ENCODE data around the gene ROR2.

Gene ROR2

GRCh38 chr9:91948597-91949391 lies 1.2 kb downstream of the ROR2 start:
- no peak for DNase-seq (ENCODE audit: low read depth)

DNA sequence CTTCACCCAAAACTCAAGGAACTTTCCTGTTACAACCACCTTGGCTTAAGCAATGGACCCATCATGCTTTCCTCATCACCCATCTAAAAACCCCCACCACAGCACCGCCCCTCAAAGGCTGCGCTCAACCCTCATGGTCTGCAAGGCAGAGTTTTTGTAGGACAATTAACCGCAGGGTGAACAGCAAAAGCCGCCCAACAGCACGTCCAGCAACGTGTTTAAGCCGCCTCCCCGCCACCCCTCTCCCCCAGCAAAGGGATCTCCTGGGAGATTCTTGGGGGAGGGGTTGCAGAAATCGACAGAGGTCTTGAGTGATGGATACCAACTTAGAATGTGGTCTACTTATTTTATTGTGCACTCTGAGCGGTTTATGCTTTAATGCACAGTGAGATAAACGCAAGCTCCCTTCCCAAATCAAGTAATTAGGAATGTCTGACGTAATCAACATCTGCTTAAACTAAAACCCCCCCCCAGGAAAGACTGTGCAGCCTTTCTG lies 1.9 kb downstream of the ROR2 start:
- DNase-seq (ENCODE audit: low read depth), result no peak

- DNase-seq (ENCODE audit: low read depth), result no peak
These were observed 3.2 kb downstream of the ROR2 start for GRCh38 chr9:91946653-91947488.

DNA sequence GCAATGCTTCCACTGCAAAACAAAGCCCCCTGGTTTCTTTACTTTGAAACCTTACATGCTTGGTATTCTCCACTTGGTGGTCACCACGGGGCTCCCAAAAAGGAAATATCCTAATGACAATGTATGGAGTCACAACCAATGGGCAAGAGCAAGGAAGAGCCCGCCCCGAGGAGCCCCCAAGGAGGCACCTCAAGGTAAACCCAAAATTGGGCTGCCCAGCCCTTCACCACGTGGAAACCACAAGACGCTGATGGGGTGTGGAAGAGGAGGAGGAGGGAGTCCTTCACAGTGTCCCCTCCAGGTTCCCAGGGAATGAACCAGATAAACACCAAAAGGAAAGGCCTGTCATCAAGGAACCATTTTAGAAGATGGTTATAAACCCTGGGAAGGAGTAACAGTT lies 3.8 kb downstream of the ROR2 start:
- no peak for DNase-seq (ENCODE audit: low read depth)

GRCh38 chr9:91945277-91946085 lies 4.5 kb downstream of the ROR2 start:
- DNase-seq (ENCODE audit: low read depth), result no peak

GRCh38 chr9:91944711-91945110 lies 5.3 kb downstream of the ROR2 start:
- no peak for DNase-seq (ENCODE audit: low read depth)

DNA sequence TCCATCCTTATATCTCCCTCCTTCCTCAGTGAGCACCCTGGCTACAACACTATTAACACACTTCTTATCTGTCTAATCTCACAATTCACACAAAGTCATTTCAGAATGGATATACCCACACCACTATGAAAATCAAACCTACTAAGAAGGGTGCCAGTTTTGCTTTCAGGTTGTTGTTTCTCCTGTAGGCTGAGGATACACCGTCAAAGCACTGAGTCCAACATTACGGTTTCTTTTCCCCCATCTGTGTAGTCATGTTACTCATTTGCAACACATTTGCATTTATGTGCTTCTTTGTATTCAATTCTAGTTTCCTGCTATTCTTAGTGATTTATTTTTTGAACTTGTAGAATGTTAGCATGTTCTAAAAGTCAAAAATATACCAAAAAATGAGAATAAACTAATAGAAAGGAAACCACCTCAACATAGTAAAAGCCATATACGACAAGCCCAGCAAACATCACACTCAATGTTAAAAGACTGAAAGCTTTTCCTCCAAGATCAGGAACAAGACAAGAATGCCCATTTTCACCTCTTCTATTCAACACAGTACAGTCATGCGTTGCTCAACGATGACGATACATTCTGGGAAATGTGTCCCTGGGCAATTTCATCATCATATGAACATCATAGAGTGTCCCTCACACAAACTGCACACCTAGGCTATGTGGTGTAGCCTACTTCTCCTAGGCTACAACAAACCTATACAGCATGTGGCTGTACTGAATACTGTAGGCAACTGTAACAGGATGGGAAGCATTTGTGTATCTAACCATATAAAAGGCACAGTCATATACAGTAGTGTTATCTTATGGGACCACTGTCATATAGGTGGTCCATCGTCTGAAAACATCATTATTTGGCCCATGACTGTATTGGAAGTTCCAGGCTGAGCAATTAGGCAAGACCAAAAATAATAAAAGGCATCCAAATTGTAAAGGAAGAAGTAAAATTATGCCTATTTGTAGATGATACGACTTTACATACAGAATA lies 6.3 kb downstream of the ROR2 start:
- DNase-seq (ENCODE audit: low read depth), result no peak

GRCh38 chr9:91942201-91942600 lies 7.8 kb downstream of the ROR2 start:
- no peak for DNase-seq (ENCODE audit: low read depth)

GRCh38 chr9:91939978-91940377 lies 10.1 kb downstream of the ROR2 start:
- DNase-seq (ENCODE audit: low read depth), result no peak

DNA sequence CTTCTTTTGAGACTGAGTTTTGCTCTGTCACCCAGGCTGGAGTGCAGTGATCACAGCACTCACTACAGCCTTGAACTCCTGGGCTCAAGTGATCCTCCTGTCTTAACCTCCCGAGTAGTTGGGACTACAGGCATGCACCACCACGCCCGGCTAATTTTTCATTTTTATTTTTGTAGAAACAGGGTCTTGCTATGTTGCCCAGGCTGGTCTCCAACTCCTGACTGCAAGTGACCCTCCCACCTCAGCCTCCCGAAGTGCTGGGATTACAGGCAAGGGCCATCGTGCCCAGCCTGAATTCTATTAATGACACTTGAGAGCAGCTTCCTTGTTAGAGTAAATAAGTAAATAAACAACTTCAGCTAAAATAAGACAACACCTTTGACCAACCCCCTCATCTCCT lies 12.3 kb downstream of the ROR2 start:
- no peak for DNase-seq (ENCODE audit: low read depth)

- no peak for DNase-seq (ENCODE audit: low read depth)
These were observed 13.0 kb downstream of the ROR2 start for GRCh38 chr9:91937056-91937455.

- DNase-seq (ENCODE audit: low read depth), result no peak
These were observed 14.1 kb downstream of the ROR2 start for GRCh38 chr9:91935805-91936514.

DNA sequence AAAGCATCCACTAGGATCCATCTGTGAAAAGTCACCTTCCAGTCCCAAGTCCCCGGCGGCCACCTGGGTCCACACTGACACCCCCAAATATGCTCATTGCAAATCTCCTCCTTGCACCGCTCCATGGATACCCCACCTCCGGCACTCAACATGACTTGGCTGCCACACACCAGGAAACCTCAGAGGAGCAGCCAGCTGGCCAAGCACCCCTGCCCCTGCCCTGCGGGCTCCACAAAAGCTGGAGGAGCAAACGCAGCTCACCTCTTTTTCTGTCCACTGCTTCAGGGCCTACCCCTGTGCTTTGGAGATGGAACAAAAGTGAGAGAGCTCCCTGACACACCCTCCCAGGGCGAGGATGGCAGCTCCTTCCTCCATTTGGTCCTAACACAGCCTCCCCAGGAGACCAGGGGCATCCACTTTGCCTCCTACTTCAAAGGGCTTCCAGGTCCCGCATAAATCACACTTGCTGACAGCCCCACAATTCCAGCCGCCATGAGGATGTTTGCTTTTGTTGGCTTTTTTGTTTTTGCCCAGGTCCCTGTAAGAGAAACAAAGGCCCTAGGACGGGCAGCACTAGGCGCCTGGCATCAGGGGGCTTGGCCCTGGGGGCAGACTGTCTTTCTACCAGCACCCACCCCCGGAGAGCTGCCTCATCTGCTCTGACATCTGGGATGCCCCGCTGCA lies 14.8 kb downstream of the ROR2 start:
- no peak for DNase-seq (ENCODE audit: low read depth)

- no peak for DNase-seq (ENCODE audit: low read depth)
These were observed 15.4 kb downstream of the ROR2 start for GRCh38 chr9:91934654-91935053.

GRCh38 chr9:91933556-91934352 lies 16.3 kb downstream of the ROR2 start:
- no peak for DNase-seq (ENCODE audit: low read depth)

GRCh38 chr9:91930475-91930874 lies 19.6 kb downstream of the ROR2 start:
- DNase-seq (ENCODE audit: low read depth), result no peak

- DNase-seq (ENCODE audit: low read depth), result no peak
These were observed 20.7 kb downstream of the ROR2 start for GRCh38 chr9:91929331-91929730.

DNA sequence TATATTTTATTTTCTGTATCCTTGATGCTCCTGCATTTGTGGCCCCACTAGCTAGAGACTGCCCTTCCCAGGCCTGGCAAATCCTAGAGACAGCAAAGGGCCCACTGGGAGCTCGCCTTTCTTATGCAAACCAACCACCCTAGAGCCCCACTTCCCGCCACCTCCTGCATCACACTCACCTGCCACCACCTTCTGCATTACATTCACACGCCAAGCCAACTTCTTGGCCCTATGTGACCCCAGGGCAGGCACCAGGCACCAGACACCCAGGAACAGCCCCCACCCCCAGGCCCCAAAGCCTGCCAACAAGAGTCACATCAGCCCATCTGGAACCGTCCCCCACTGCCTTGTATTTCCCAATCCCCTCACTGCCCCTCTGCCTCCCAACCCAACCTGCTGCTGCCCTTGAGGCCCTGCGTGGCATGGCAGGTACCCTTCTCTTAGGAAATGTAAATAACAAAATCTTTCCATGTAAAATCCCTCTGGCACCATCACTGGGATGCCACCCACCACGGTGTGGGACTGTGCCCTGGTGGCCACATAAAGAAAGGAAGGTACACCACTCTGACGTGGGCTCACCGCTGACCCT lies 22.0 kb downstream of the ROR2 start:
- no peak for DNase-seq (ENCODE audit: low read depth)

DNA sequence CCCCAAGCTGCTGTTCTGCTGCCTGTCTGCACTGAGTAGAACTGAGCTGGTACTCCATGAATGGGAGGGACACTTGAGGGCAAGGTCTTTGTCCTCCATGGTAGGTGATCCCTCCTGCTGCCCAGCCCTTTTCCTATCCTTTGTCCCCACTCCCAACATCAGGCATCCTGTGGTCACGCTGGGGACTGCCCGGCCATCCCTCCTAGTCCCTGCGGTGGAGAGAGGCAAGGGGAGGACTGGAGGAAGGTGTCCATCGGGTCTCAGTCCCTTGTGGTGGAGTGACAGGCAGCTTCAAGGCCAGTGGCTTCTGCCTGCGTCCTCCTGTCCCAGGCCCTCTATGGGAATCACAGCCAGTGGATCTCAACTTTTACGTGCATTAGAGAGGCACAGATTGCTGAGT lies 25.9 kb downstream of the ROR2 start:
- no peak for DNase-seq (ENCODE audit: low read depth)
